Tibial nerve (tissue), 4 donors: ENCODE results near the gene NCAPH2. TPM values are rescaled to one million over a fixed set of nuclear protein-coding genes. Genes with fewer than 3 reads are reported as not detected.

Source experiments
- DNase-seq, 2 donors: peaks; one replicate each; pipeline ENCODE4 v3.0.0-alpha.2; 2019; ENCODE audit warnings: low spot score in 2 of 2
- H3K27ac ChIP-seq, 4 donors: fragments of 200-600 bp; sonication (generic) in 3 of 4; one replicate each; pipeline ENCODE4 v1.5.1; 2017 to 2019; ENCODE audit warnings: mild to moderate bottlenecking in 1 of 4
- H3K27me3 ChIP-seq, 2 donors: fragments of 200-600 bp; sonication (generic) in 1 of 2; one replicate each; pipeline versions ENCODE4 v1.5.1 to v1.6.0; 2017 to 2019
- H3K36me3 ChIP-seq, 3 donors: fragments of 200-600 bp; sonication (generic); one replicate each; pipeline ENCODE4 v1.5.1; 2018 to 2019
- H3K4me1 ChIP-seq, 4 donors: fragments of 200-600 bp; sonication (generic) in 3 of 4; one replicate each; pipeline ENCODE4 v1.5.1; 2017 to 2019
- H3K4me3 ChIP-seq, 4 donors: fragments of 200-600 bp; sonication (generic) in 3 of 4; one replicate each; pipeline ENCODE4 v1.5.1; 2017 to 2019; ENCODE audit warnings: mild to moderate bottlenecking in 1 of 4, moderate library complexity in 1 of 4
- H3K9me3 ChIP-seq, 4 donors: fragments of 200-600 bp; sonication (generic) in 3 of 4; one replicate each; pipeline ENCODE4 v1.5.1; 2017 to 2019
- CTCF ChIP-seq, 5 experiments: fragments of 200-600 bp in 3 of 5; fragments of 450-650 bp in 2 of 5; sonication (generic) in 3 of 5; IDR thresholded peaks; one replicate each; pipeline ENCODE4 v1.5.1; 2016 to 2019; ENCODE audit warnings: antibody characterized with exemption in 5 of 5, mild to moderate bottlenecking in 3 of 5, moderate library complexity in 2 of 5
- EP300 ChIP-seq, 2 donors: sonication (generic); formaldehyde crosslinking; IDR thresholded peaks; one replicate each; pipeline ENCODE4 v1.6.1; 2017; ENCODE audit warnings: antibody characterized with exemption in 2 of 2, mild to moderate bottlenecking in 1 of 2
- POLR2A ChIP-seq, 2 donors: fragments of 450-650 bp; IDR thresholded peaks; one replicate each; pipeline ENCODE4 v1.6.1; 2017; ENCODE audit warnings: antibody characterized with exemption in 2 of 2, mild to moderate bottlenecking in 2 of 2, moderate library complexity in 2 of 2
- WGBS, 2 donors: methylation state at CpG; one replicate each; pipeline ENCODE4 v1.1.5; 2018; 5-methylcytosine and 5-hydroxymethylcytosine counted together
- total RNA-seq, 4 donors: library from RNA; depleted of rRNA; stranded (reverse); fragments of >200 nt; gene quantifications; one replicate each; pipeline ENCODE4 v1.1.0, GENCODE V29; 2016

Gene NCAPH2
- total RNA-seq, 4 donors from 2014 or later = 43.9 to 57.3 (median 45.0) TPM

- Histone ChIP-seq H3K4me3 (no peak overlapping the region), H3K4me1 (peaks cover 0 to 46% (median 25%) of the 10 kb centered on the region in 4 donors), H3K9me3 (no peaks in the 10 kb centered on the region), H3K27ac (peak overlapping the region in 1 of 4 donors; percentile 89), H3K36me3 (no peaks in the 10 kb centered on the region), H3K27me3 (peaks cover 0 to 37% of the 10 kb centered on the region in 2 donors)
- DNase-seq = no peak
- TF ChIP-seq POLR2A (IDR thresholded peaks at IDR 0.05) (no peak), EP300 (IDR thresholded peaks at IDR 0.05) (no peak), CTCF (IDR thresholded peaks at IDR 0.05) (no peak)
- 90 to 92% methylated on average over 19 of the region's 19 CpGs for WGBS, 2 donors
Measured at GRCh38 chr22:50542416-50542927, 34.4 kb downstream of the NCAPH2 start.

GRCh38 chr22:50544078-50544745 lies 36.2 kb downstream of the NCAPH2 start:
- H3K27me3 ChIP-seq = peaks cover 0 to 55% of the 10 kb centered on the region in 2 donors
- H3K4me3 ChIP-seq = peak overlapping the region in 3 of 4 donors; percentile 26 to 36 (median 29)

GRCh38 chr22:50544746-50545253 lies 36.8 kb downstream of the NCAPH2 start:
- Histone ChIP-seq H3K9me3 (no peaks in the 10 kb centered on the region), H3K36me3 (no peaks in the 10 kb centered on the region), H3K27ac (peak overlapping the region in 2 of 4 donors; percentile 32 to 59), H3K4me1 (peaks cover 0 to 49% (median 23%) of the 10 kb centered on the region in 4 donors), H3K27me3 (peaks cover 0 to 61% of the 10 kb centered on the region in 2 donors), H3K4me3 (peak overlapping the region in 1 of 4 donors; percentile 26)
- no peak for DNase-seq
- WGBS, 2 donors = 72 to 83% methylated on average over 3 to 5 of the region's 5 CpGs
- TF ChIP-seq CTCF (IDR thresholded peaks at IDR 0.05) (no peak), POLR2A (IDR thresholded peaks at IDR 0.05) (no peak), EP300 (IDR thresholded peaks at IDR 0.05) (no peak)

More at GRCh38 chr22:50544078-50544745, 36.2 kb downstream of the NCAPH2 start:
- no peaks in the 10 kb centered on the region for H3K36me3 ChIP-seq
- peak; percentile 44 to 62 (median 53) for TF ChIP-seq CTCF (IDR thresholded peaks at IDR 0.05)
- peak in 1 of 2 donors; percentile 6 for TF ChIP-seq EP300 (IDR thresholded peaks at IDR 0.05)
- peak in 1 of 2 donors; percentile 12 for TF ChIP-seq POLR2A (IDR thresholded peaks at IDR 0.05)
- peaks cover 0 to 52% (median 26%) of the 10 kb centered on the region in 4 donors for H3K4me1 ChIP-seq
- peak overlapping the region in 2 of 4 donors; percentile 32 to 59 for H3K27ac ChIP-seq
- DNase-seq = peak; percentile 42 to 52
- WGBS, 2 donors = 8 to 9% methylated on average over 26 to 35 of the region's 52 CpGs
- no peaks in the 10 kb centered on the region for H3K9me3 ChIP-seq

GRCh38 chr22:50545522-50546325 lies 37.7 kb downstream of the NCAPH2 start, which contains the start of gene KLHDC7B:
TSS of gene KLHDC7B (plus strand) at chr22:50545899. CDS start at chr22:50546244, 345 bp downstream.
- H3K27ac ChIP-seq = peak within 1 kb of the TSS in 1 of 4 donors; percentile 59
- TF ChIP-seq EP300 (IDR thresholded peaks at IDR 0.05) = no peak
- TF ChIP-seq CTCF (IDR thresholded peaks at IDR 0.05) = no peak
- no peak for TF ChIP-seq POLR2A (IDR thresholded peaks at IDR 0.05)
- H3K27me3 ChIP-seq = peaks cover 0 to 63% of the 10 kb centered on the region in 2 donors
- no peak within 1 kb of the TSS for H3K4me3 ChIP-seq
- peaks cover 0 to 42% (median 20%) of the 10 kb centered on the region in 4 donors for H3K4me1 ChIP-seq
- WGBS, 2 donors = 51 to 65% methylated on average over 9 of the region's 10 CpGs
- no peak for DNase-seq
- H3K9me3 ChIP-seq = no peaks in the 10 kb centered on the region
- H3K36me3 ChIP-seq = no peaks in the 10 kb centered on the region
